Endothelial cell (in vitro differentiated cells): Measurements from ENCODE around the gene NAA35. TPM values are rescaled to one million over a fixed set of nuclear protein-coding genes. Genes with fewer than 3 reads are reported as not detected.

Source experiments
- DNase-seq: peaks from one replicate; pipeline ENCODE4 v3.0.0; 2021; ENCODE audit warnings: low spot score
- H3K27ac Mint-ChIP-seq: one replicate; pipeline ENCODE4 v1.8.0; 2021; ENCODE audit warnings: mixed read lengths, inconsistent platforms; ENCODE audit not compliant: unreplicated experiment
- H3K27me3 Mint-ChIP-seq: one replicate; pipeline ENCODE4 v1.8.0; 2021; ENCODE audit warnings: mild to moderate bottlenecking, moderate library complexity, mixed read lengths, inconsistent platforms; ENCODE audit not compliant: unreplicated experiment
- H3K36me3 Mint-ChIP-seq: one replicate; pipeline ENCODE4 v1.8.0; 2021; ENCODE audit warnings: mild to moderate bottlenecking, low read depth, mixed read lengths, inconsistent platforms; ENCODE audit not compliant: unreplicated experiment
- H3K4me1 Mint-ChIP-seq: one replicate; pipeline ENCODE4 v1.8.0; 2021; ENCODE audit warnings: mild to moderate bottlenecking, mixed read lengths, inconsistent platforms; ENCODE audit not compliant: unreplicated experiment
- H3K4me3 Mint-ChIP-seq: one replicate; pipeline ENCODE4 v1.8.0; 2021; ENCODE audit warnings: mild to moderate bottlenecking, mixed read lengths, inconsistent platforms; ENCODE audit not compliant: unreplicated experiment
- H3K9me3 Mint-ChIP-seq: one replicate; pipeline ENCODE4 v1.8.0; 2021; ENCODE audit warnings: mixed read lengths, inconsistent platforms; ENCODE audit not compliant: unreplicated experiment
- total RNA-seq: library from RNA; stranded (reverse); fragmentation: NEBNext Ultra II Directional; extraction: Animal tissue kit (Norgen Biotek cat#: 25700); gene quantifications from one replicate; pipeline ENCODE4 v1.2.1, GENCODE V29; 2021; ENCODE audit not compliant: unreplicated experiment
- TF ChIP-seq, protein P1 (sequence below): fragments of 200-600 bp; sonication (generic); IDR thresholded peaks from one replicate; pipeline ENCODE4 v1.5.0; 2021; ENCODE audit warnings: antibody characterized with exemption; ENCODE audit not compliant: unreplicated experiment

Gene NAA35
- total RNA-seq, 1 donor from 2014 or later, result 23.4 TPM

DNA sequence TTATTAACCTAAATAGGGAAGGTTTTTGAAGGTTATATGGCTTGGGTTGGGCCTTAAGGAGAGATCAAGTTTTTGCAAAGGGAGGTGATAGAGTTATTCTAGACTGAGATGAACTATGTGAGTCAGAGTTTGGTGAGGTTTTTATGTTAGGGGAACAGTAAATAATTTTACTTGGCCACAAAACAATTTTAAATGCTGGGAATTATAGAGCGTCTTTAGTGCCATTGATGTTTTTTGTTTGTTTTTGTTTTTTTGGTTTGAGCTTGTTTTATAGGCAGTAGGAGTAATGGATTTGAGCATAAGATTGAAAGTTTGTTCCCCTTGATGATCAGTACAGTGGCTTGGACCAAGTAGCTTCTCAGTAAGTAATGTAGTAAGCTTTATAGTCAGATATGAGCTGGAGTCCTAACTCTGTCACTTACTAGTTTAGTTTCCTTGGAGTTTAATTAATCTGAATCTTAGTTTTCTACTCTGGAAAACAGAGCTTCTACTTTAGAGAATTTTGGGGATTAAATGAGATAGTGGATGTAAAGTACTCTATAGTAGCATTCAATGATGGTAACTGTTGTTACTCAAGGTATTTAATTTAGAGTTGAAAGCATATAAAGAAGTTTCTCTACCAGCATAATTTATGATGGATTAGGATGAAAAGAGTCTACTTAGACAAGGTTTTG, 2.9 kb downstream of the NAA35 start:
- Mint-ChIP-seq H3K4me1 (no peaks in the 10 kb centered on the region), H3K27me3 (no peaks in the 10 kb centered on the region), H3K36me3 (peaks cover 5% of the 10 kb centered on the region), H3K4me3 (no peak overlapping the region), H3K27ac (no peak overlapping the region), H3K9me3 (no peaks in the 10 kb centered on the region)
- TF ChIP-seq, protein P1, sequence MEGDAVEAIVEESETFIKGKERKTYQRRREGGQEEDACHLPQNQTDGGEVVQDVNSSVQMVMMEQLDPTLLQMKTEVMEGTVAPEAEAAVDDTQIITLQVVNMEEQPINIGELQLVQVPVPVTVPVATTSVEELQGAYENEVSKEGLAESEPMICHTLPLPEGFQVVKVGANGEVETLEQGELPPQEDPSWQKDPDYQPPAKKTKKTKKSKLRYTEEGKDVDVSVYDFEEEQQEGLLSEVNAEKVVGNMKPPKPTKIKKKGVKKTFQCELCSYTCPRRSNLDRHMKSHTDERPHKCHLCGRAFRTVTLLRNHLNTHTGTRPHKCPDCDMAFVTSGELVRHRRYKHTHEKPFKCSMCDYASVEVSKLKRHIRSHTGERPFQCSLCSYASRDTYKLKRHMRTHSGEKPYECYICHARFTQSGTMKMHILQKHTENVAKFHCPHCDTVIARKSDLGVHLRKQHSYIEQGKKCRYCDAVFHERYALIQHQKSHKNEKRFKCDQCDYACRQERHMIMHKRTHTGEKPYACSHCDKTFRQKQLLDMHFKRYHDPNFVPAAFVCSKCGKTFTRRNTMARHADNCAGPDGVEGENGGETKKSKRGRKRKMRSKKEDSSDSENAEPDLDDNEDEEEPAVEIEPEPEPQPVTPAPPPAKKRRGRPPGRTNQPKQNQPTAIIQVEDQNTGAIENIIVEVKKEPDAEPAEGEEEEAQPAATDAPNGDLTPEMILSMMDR, result no peak
- DNase-seq, result no peak

DNA sequence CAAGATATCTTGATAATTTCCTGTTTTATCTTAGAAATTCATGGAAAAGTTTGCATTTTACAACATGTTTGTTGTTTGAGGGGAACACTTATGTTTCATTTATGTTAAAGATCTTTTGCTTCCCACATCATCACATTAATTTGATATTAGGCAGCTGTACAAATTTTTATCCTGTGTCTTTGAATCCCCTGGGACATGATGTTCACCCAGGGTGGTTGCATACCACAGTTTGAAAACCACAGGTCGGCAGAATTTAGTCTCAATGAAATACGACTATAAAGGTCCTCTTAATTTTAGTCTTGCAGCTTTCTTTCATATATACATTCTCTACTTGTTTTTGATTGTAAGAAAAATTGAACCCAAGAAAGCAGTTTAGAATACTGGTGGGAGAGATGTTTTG, 3.7 kb downstream of the NAA35 start:
- Mint-ChIP-seq H3K4me1 (no peaks in the 10 kb centered on the region), H3K36me3 (peaks cover 5% of the 10 kb centered on the region), H3K27me3 (no peaks in the 10 kb centered on the region), H3K4me3 (no peak overlapping the region), H3K9me3 (no peaks in the 10 kb centered on the region), H3K27ac (no peak overlapping the region)
- DNase-seq, result no peak
- TF ChIP-seq, protein P1, result no peak

DNA sequence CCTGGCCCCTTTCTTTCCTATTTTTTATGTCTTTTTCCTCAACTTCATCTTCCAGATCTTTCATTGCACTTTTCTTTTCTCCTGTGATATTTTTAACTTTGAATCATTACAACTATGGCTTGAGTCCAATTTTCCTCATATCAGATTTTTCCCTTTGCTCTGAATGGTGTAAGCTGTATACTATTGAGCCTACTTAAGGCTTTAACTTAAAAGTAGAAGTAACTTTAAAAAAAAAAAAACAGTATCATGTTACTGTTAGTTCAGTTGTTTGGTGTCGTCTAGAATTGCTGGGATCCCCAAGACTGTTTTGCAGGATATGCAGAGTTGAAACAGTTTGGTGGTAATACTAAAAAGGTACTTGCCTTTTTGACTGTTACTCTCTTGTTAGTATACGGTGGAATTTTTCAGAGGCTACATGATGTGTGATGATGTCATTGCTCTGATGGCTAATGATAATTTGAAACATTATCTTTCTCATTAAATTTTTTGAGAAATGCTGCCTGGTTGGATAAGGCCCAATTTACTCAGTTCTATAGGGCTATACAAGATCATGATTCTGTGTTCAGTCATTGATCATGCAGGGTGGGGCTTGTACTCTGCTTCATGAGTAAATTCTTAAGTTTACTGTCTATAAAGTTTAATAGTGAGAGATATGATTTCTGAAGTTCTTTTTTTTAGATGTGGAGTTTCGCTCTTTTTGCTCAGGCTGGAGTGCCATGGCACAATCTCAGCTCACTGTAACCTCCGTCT, 8.8 kb downstream of the NAA35 start:
- Mint-ChIP-seq H3K9me3 (no peaks in the 10 kb centered on the region), H3K27me3 (no peaks in the 10 kb centered on the region), H3K27ac (no peak overlapping the region), H3K36me3 (peaks cover 9% of the 10 kb centered on the region), H3K4me3 (no peak overlapping the region), H3K4me1 (no peaks in the 10 kb centered on the region)
- TF ChIP-seq, protein P1, result no peak
- no peak for DNase-seq

DNA sequence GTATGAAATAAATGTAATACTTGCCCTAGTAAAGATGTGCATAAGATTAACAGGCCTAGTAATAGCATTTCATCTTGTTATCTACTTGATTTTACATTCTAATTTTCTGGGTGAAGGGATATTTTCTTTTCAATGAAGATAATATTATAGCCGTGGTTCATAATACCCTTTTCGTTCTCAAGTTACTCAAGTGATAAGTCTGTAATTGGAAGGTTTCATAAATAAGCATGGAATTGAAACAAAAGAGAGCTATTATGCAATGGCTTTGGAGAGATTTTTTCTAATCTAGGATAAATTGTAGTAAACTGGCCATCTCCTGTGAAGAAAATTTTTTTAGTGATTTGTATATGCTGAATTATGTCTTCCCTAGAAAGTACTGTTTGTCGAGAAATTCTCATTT, 19.0 kb downstream of the NAA35 start:
- no peak for DNase-seq
- no peaks in the 10 kb centered on the region for H3K27me3 Mint-ChIP-seq
- no peak overlapping the region for H3K4me3 Mint-ChIP-seq
- H3K4me1 Mint-ChIP-seq, result no peaks in the 10 kb centered on the region
- TF ChIP-seq, protein P1, result no peak
- no peak overlapping the region for H3K27ac Mint-ChIP-seq
- no peaks in the 10 kb centered on the region for H3K9me3 Mint-ChIP-seq
- peaks cover 5% of the 10 kb centered on the region for H3K36me3 Mint-ChIP-seq

DNA sequence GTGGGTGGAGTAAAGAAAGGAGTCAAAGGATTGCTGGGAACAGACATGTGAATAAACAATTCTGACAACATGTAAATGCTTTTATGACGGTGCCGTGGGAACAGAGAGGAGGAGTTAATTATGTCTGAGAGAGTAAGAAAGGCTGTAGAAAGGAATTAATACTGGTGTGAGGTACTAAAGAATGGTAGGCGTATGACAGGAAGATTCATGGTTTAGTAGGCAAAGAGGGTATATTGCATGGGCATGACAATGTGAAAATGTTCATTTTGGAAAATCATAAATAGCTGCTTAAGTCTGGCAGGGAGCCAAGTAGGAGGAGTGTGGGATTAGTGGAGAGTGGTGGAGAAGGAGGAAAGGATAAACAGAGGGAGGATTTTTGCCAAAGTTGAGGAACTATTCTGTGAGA, 19.7 kb downstream of the NAA35 start:
- no peaks in the 10 kb centered on the region for H3K27me3 Mint-ChIP-seq
- TF ChIP-seq, protein P1, result no peak
- H3K9me3 Mint-ChIP-seq, result no peaks in the 10 kb centered on the region
- peaks cover 5% of the 10 kb centered on the region for H3K36me3 Mint-ChIP-seq
- no peak for DNase-seq
- no peaks in the 10 kb centered on the region for H3K4me1 Mint-ChIP-seq
- no peak overlapping the region for H3K4me3 Mint-ChIP-seq
- peak overlapping the region; percentile 5 for H3K27ac Mint-ChIP-seq
